Neuronal stem cell (in vitro differentiated cells): ENCODE measurements around the gene KRTAP10-9.
"Not testable (repeated sequence)": the region's sequence is repeated elsewhere in the genome, so short reads cannot be mapped to it uniquely, and the experiment has no call there.

ENCODE experiments used
- DNase-seq: peaks from one replicate; pipeline ENCODE4 v3.0.0-alpha.2; 2013; ENCODE audit warnings: low spot score
- H2AFZ ChIP-seq: one replicate; pipeline ENCODE4 v1.6.1; 2013; ENCODE audit warnings: mild to moderate bottlenecking, low read length, inconsistent platforms
- H2AK5ac ChIP-seq: 2 replicates; pipeline ENCODE4 v1.6.1; 2013; ENCODE audit warnings: low read depth, mild to moderate bottlenecking, inconsistent platforms, low read length, moderate library complexity, mixed read lengths
- H2BK120ac ChIP-seq: 2 replicates; pipeline ENCODE4 v1.6.1; 2013; ENCODE audit warnings: low read depth, mild to moderate bottlenecking, inconsistent platforms, low read length, moderate library complexity, mixed read lengths
- H2BK12ac ChIP-seq: one replicate; pipeline ENCODE4 v1.6.1; 2013; ENCODE audit warnings: low read length, inconsistent platforms
- H2BK15ac ChIP-seq: 2 replicates; pipeline ENCODE4 v1.6.1; 2013; ENCODE audit warnings: mild to moderate bottlenecking, low read length, inconsistent platforms, mixed read lengths
- H2BK5ac ChIP-seq: one replicate; pipeline ENCODE4 v1.6.1; 2013; ENCODE audit warnings: inconsistent platforms, mild to moderate bottlenecking, low read length, moderate library complexity
- H3K14ac ChIP-seq: one replicate; pipeline ENCODE4 v1.6.1; 2013; ENCODE audit warnings: low read length, inconsistent platforms
- H3K18ac ChIP-seq: 2 replicates; pipeline ENCODE4 v1.6.1; 2013; ENCODE audit warnings: low read length, inconsistent platforms
- H3K23ac ChIP-seq: 2 replicates; pipeline ENCODE4 v1.6.1; 2013; ENCODE audit warnings: low read depth, mild to moderate bottlenecking, mixed read lengths, low read length, inconsistent platforms; ENCODE audit not compliant: poor library complexity
- H3K27ac ChIP-seq: replicated peaks from 3 replicates; pipeline ENCODE4 v1.5.1; 2013; ENCODE audit warnings: low read length, inconsistent platforms
- H3K27me3 ChIP-seq, 3 experiments: 2 replicates each; pipeline ENCODE4 v1.6.1; 2013; ENCODE audit warnings: low read length in 3 of 3, mild to moderate bottlenecking in 2 of 3, inconsistent platforms in 1 of 3, low read depth in 1 of 3, mixed read lengths in 1 of 3, moderate library complexity in 1 of 3; ENCODE audit not compliant: control insufficient read depth in 3 of 3, insufficient read depth in 3 of 3
- H3K36me3 ChIP-seq, 2 donors: replicated peaks in 1 of 2; 2 replicates each; pipeline ENCODE4 v1.6.1; 2013; ENCODE audit warnings: low read length in 2 of 2; ENCODE audit not compliant: control insufficient read depth in 2 of 2, insufficient read depth in 2 of 2
- H3K4ac ChIP-seq: 2 replicates; pipeline ENCODE4 v1.6.1; 2013; ENCODE audit warnings: inconsistent platforms, mild to moderate bottlenecking, low read length, moderate library complexity
- H3K4me1 ChIP-seq, 2 donors: 1 replicate in 1 of 2; 2 replicates in 1 of 2; pipeline ENCODE4 v1.6.1; 2013; ENCODE audit warnings: low read length in 2 of 2, low read depth in 1 of 2; ENCODE audit not compliant: control insufficient read depth in 2 of 2, insufficient read depth in 1 of 2
- H3K4me2 ChIP-seq: one replicate; pipeline ENCODE4 v1.6.1; 2013; ENCODE audit warnings: mild to moderate bottlenecking, low read length, inconsistent platforms; ENCODE audit not compliant: insufficient read depth, poor library complexity, severe bottlenecking
- H3K4me3 ChIP-seq, 2 donors: 2 replicates each; pipeline ENCODE4 v1.5.1; 2013; ENCODE audit warnings: low read length in 2 of 2, mild to moderate bottlenecking in 2 of 2, inconsistent platforms in 1 of 2, moderate library complexity in 1 of 2
- H3K79me1 ChIP-seq: one replicate; pipeline ENCODE4 v1.6.1; 2013; ENCODE audit warnings: low read depth, mild to moderate bottlenecking, inconsistent platforms, low read length, moderate library complexity
- H3K9ac ChIP-seq: one replicate; pipeline ENCODE4 v1.6.1; 2013; ENCODE audit warnings: mild to moderate bottlenecking, low read depth, low read length, inconsistent platforms; ENCODE audit not compliant: poor library complexity
- H3K9me3 ChIP-seq, 2 donors: replicated peaks in 1 of 2; 2 replicates each; pipeline versions ENCODE3 to v1.6.1; 2013; ENCODE audit warnings: low read length in 2 of 2, mild to moderate bottlenecking in 2 of 2, inconsistent platforms in 1 of 2, low read depth in 1 of 2, mixed read lengths in 1 of 2, moderate library complexity in 1 of 2; ENCODE audit not compliant: control insufficient read depth in 2 of 2, insufficient read depth in 1 of 2
- H4K8ac ChIP-seq: one replicate; pipeline ENCODE4 v1.6.1; 2013; ENCODE audit warnings: low read depth, mild to moderate bottlenecking, inconsistent platforms, low read length, moderate library complexity
- H4K91ac ChIP-seq: one replicate; pipeline ENCODE4 v1.6.1; 2013; ENCODE audit warnings: low read length, low read depth, mild to moderate bottlenecking, inconsistent platforms; ENCODE audit not compliant: poor library complexity
- WGBS, 2 donors: extraction: QIAGEN DNeasy Blood & Tissue Kit; methylation state at CpG; one replicate each; pipeline ENCODE4 v1.1.7; 2013; ENCODE audit warnings: missing lambda C conversion rate in 2 of 2, mixed read lengths in 1 of 2; ENCODE audit not compliant: insufficient read length in 2 of 2, insufficient replicate concordance in 1 of 2; ENCODE audit errors: extremely low coverage in 2 of 2; 5-methylcytosine and 5-hydroxymethylcytosine counted together

The KRTAP10-9 gene

DNA sequence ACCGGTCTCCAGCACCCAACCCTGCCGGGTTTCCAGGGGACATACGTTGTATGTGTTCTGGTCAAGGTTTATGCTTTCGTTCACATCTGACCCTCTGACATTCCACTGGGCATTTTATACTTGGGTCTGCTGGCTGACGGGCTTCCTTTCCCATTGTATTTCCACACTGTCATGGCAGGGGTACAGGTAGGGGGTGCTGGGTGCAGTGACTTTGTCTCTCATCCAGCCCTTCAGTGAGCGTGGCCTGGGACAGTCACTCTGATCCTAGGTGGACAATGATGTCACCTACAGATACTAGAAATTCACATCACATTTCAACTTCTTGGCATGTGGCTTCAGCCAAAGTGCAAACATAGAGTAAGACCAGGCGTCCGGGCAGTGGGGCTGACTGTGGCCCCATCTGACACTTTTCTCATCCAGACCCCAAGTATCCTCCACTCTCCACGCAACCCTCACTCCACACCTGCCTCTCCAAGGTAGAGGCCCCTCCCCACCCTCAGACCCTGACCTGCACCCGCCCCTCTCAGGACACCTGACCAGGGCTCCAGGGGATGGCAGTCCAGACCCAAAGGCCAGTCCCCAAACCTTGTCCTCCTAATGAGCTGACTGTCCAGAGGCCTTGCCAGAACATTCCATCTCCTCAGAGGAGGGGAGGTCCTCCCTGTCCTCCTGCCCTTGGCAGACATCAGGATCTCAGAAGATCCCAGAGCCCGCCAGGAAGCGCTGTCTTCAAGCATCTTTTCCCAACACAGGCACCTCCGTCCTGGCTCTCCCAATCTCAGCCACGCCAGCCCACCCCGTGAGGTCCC lies 9.5 kb downstream of the KRTAP10-9 start:
- Histone ChIP-seq H4K8ac (no peak overlapping the region), H3K4me2 (no peak overlapping the region), H3K36me3 (no peaks in the 10 kb centered on the region), H3K27ac (no peak overlapping the region), H2AK5ac (peak overlapping the region; percentile 59), H3K9ac (no peak overlapping the region), H3K9me3 (peaks cover 3% of the 10 kb centered on the region in 2 donors), H3K4ac (no peak overlapping the region), H3K27me3 (no peaks in the 10 kb centered on the region), H2BK15ac (peak overlapping the region; percentile 96), H2AFZ (peak overlapping the region; percentile 90), H2BK12ac (peak overlapping the region; percentile 99), H2BK5ac (no peak overlapping the region), H3K4me3 (no peak overlapping the region), H3K18ac (peak overlapping the region; percentile 44), H2BK120ac (no peak overlapping the region), H4K91ac (no peak overlapping the region), H3K23ac (no peak overlapping the region), H3K79me1 (no peaks in the 10 kb centered on the region), H3K14ac (no peak overlapping the region), H3K4me1 (peaks cover 5 to 11% of the 10 kb centered on the region in 2 donors)
- no CpG with 5 or more reads among the region's 15 CpGs for WGBS, 2 donors
- no peak for DNase-seq

DNA sequence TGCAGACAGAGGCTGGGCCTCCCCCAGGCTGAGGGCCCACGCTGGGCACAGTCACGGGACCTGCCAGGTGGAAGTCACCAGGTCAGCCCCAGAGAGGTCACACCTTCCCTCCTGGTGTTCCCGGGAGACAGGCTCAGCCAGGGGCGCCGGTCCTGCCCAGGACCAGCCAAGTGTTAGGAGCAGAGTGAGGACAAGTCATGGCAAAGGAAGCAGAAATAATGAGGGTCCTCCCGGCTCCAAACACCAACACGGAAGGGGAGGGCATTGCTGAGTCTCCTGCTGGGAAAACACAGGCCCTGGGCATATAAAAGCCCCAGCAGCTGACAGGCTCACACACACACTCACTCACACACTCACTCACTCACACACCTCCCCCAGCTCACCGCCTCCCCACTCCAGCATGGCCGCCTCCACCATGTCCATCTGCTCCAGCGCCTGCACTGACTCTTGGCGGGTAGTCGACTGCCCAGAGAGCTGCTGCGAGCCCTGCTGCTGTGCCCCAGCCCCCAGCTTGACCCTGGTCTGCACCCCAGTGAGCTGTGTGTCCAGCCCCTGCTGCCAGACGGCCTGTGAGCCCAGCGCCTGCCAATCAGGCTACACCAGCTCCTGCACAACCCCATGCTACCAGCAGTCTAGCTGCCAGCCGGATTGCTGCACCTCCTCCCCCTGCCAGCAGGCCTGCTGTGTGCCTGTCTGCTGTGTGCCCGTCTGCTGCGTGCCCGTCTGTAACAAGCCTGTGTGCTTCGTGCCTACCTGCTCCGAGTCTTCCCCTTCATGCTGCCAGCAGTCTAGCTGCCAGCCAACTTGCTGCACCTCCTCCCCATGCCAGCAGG lies 10.3 kb downstream of the KRTAP10-9 start, which contains the start of gene KRTAP10-10:
Gene KRTAP10-10 (plus strand): TSS at position 339 of the 833 bp plus-strand sequence. CDS start 62 bp downstream, at position 401.
- no peak within 1 kb of the TSS for H2BK5ac ChIP-seq

DNA sequence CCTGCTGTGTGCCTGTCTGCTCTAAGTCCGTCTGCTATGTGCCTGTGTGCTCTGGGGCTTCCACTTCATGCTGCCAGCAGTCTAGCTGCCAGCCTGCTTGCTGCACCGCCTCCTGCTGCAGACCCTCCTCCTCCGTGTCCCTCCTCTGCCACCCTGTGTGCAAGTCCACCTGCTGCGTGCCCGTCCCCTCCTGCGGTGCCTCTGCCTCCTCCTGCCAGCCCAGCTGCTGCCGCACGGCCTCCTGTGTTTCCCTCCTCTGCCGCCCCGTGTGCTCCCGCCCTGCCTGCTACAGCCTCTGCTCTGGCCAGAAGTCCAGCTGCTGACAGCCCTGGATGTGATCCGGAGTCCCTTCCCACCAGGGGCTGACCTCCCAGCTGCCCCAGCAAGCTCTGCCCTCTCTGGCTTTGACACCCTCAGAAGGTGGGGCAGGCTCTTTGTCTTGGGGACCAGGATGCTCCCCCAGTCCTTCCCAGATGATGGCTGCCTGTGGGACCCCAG lies 11.0 kb downstream of the KRTAP10-9 start:
- H3K4me3 ChIP-seq, H2BK5ac ChIP-seq, H3K27ac ChIP-seq, H3K4ac ChIP-seq, H3K23ac ChIP-seq, H3K4me2 ChIP-seq, H4K91ac ChIP-seq, H3K18ac ChIP-seq, H4K8ac ChIP-seq, H2AK5ac ChIP-seq, H2BK15ac ChIP-seq, H3K14ac ChIP-seq, H3K9me3 ChIP-seq, H3K27me3 ChIP-seq, H3K36me3 ChIP-seq, H2BK120ac ChIP-seq, H3K79me1 ChIP-seq, DNase-seq: not testable (repeated sequence)
- Histone ChIP-seq H3K4me1 (peaks cover 5 to 11% of the 10 kb centered on the region in 2 donors), H2BK12ac (peak overlapping the region; percentile 67), H3K9ac (peak overlapping the region; percentile 63), H2AFZ (peak overlapping the region; percentile 90)
- no CpG with 5 or more reads among the region's 12 CpGs for WGBS, 2 donors

More for the DNA sequence above, 10.3 kb downstream of the KRTAP10-9 start, which contains the start of gene KRTAP10-10:
- H3K27ac ChIP-seq, result no peak within 1 kb of the TSS
- DNase-seq, result no peak
- H3K4me2 ChIP-seq, result no peak within 1 kb of the TSS
- no peak within 1 kb of the TSS for H3K14ac ChIP-seq
- H3K27me3 ChIP-seq, result no peaks in the 10 kb centered on the region
- peak within 1 kb of the TSS; percentile 44 for H3K18ac ChIP-seq
- H3K4me1 ChIP-seq, result peaks cover 5 to 11% of the 10 kb centered on the region in 2 donors
- WGBS, 2 donors, result no CpG with 5 or more reads among the region's 21 CpGs
- H3K4me3 ChIP-seq, result no peak within 1 kb of the TSS
- H3K9me3 ChIP-seq, result peaks cover 2 to 3% of the 10 kb centered on the region in 2 donors
- H2AK5ac ChIP-seq, result peak within 1 kb of the TSS; percentile 59
- H3K4ac ChIP-seq, result no peak within 1 kb of the TSS
- H2BK120ac ChIP-seq, result no peak within 1 kb of the TSS
- peak within 1 kb of the TSS; percentile 63 for H3K9ac ChIP-seq
- no peak within 1 kb of the TSS for H4K91ac ChIP-seq
- peak within 1 kb of the TSS; percentile 99 for H2BK12ac ChIP-seq
- H3K23ac ChIP-seq, result peak within 1 kb of the TSS; percentile 29
- H2BK15ac ChIP-seq, result peak within 1 kb of the TSS; percentile 96
- H4K8ac ChIP-seq, result no peak within 1 kb of the TSS
- H3K79me1 ChIP-seq, result no peaks in the 10 kb centered on the region
- H2AFZ ChIP-seq, result peak within 1 kb of the TSS; percentile 90
- no peaks in the 10 kb centered on the region for H3K36me3 ChIP-seq
